Esophagus muscularis mucosa (tissue), 4 donors: ENCODE measurements around the gene SLC38A10. TPM values are rescaled to one million over a fixed set of nuclear protein-coding genes. Genes with fewer than 3 reads are reported as not detected.

Source experiments
- DNase-seq: peaks from one replicate; pipeline ENCODE4 v3.0.0-alpha.2; 2017; ENCODE audit errors: extremely low spot score
- H3K27ac ChIP-seq, 4 donors: fragments of 200-600 bp; sonication (generic); replicated peaks in 1 of 4; 1 replicate in 3 of 4; 2 replicates in 1 of 4; pipeline ENCODE4 v1.5.1; 2016 to 2019; ENCODE audit warnings: mild to moderate bottlenecking in 1 of 4
- H3K27me3 ChIP-seq, 4 donors: fragments of 200-600 bp; sonication (generic); one replicate each; pipeline versions ENCODE4 v1.5.1 to v1.6.0; 2016 to 2019
- H3K36me3 ChIP-seq, 4 donors: fragments of 200-600 bp; sonication (generic); one replicate each; pipeline ENCODE4 v1.5.1; 2016 to 2019
- H3K4me1 ChIP-seq, 4 donors: fragments of 200-600 bp; sonication (generic); one replicate each; pipeline ENCODE4 v1.5.1; 2016 to 2019
- H3K4me3 ChIP-seq, 4 donors: fragments of 200-600 bp; sonication (generic); 1 replicate in 2 of 4; 2 replicates in 2 of 4; pipeline ENCODE4 v1.5.1; 2016 to 2019; ENCODE audit warnings: mild to moderate bottlenecking in 4 of 4, moderate library complexity in 1 of 4
- H3K9me3 ChIP-seq, 4 donors: fragments of 200-600 bp; sonication (generic); 1 replicate in 3 of 4; 2 replicates in 1 of 4; pipeline ENCODE4 v1.5.1; 2016 to 2019
- CTCF ChIP-seq, 3 experiments: fragments of 200-600 bp in 2 of 3; fragments of 450-650 bp in 1 of 3; sonication (generic) in 2 of 3; IDR thresholded peaks; one replicate each; pipeline ENCODE4 v1.5.1; 2017 to 2019; ENCODE audit warnings: antibody characterized with exemption in 3 of 3, mild to moderate bottlenecking in 2 of 3, moderate library complexity in 1 of 3
- EP300 ChIP-seq: sonication (generic); formaldehyde crosslinking; IDR thresholded peaks from one replicate; pipeline ENCODE4 v1.6.1; 2017; ENCODE audit warnings: antibody characterized with exemption
- POLR2A ChIP-seq: fragments of 450-650 bp; IDR thresholded peaks from one replicate; pipeline ENCODE4 v1.6.1; 2017; ENCODE audit warnings: antibody characterized with exemption, moderate library complexity, mild to moderate bottlenecking, low read depth
- POLR2AphosphoS5 ChIP-seq, 2 donors: sonication (generic); formaldehyde crosslinking; IDR thresholded peaks; one replicate each; pipeline ENCODE4 v1.6.1; 2017; ENCODE audit warnings: antibody characterized with exemption in 2 of 2
- WGBS: methylation state at CpG from one replicate; pipeline ENCODE4 v1.1.5; 2018; 5-methylcytosine and 5-hydroxymethylcytosine counted together
- intact Hi-C: fragments of 100-400 bp; cut with DNase I; formaldehyde crosslinking; loops from one replicate; pipeline ENCODE4 v1.15.1; 2023
- total RNA-seq, 4 donors: library from RNA; depleted of rRNA; stranded (reverse); fragments of >200 nt; gene quantifications; one replicate each; pipeline versions ENCODE4 v1.1.0 to v1.2.1, GENCODE V29; 2016

SLC38A10 gene
- total RNA-seq, 4 donors from 2014 or later, result 78.0 to 103 (median 93.4) TPM

GRCh38 chr17:81295676-81296381, 722 bp upstream of the SLC38A10 start:
- Histone ChIP-seq H3K27ac (peak overlapping the region; percentile 94 to 98 (median 94)), H3K27me3 (no peaks in the 10 kb centered on the region), H3K9me3 (no peaks in the 10 kb centered on the region), H3K4me1 (peaks cover 37 to 49% (median 46%) of the 10 kb centered on the region in 4 donors), H3K4me3 (peak overlapping the region; percentile 75 to 98 (median 87)), H3K36me3 (peaks cover 0 to under 1% (median 0%) of the 10 kb centered on the region in 4 donors)
- WGBS, result 24% methylated on average over 18 of the region's 22 CpGs
- DNase-seq, result no peak
- intact Hi-C loops, result loop anchor here (5.0 kb wide), 1 partner anchor 41 kb away; no protein-coding TSS in a partner anchor
- TF ChIP-seq POLR2AphosphoS5 (IDR thresholded peaks at IDR 0.05), result peak; percentile 23 to 54
- peak; percentile 29 to 48 (median 29) for TF ChIP-seq CTCF (IDR thresholded peaks at IDR 0.05)
- TF ChIP-seq EP300, result no peak
- no peak for TF ChIP-seq POLR2A

GRCh38 chr17:81294512-81295030, 536 bp downstream of the SLC38A10 start:
- Histone ChIP-seq H3K36me3 (peaks cover 0 to 13% (median 3%) of the 10 kb centered on the region in 4 donors), H3K27ac (peak overlapping the region; percentile 94 to 98 (median 94)), H3K27me3 (no peaks in the 10 kb centered on the region), H3K4me1 (peaks cover 37 to 49% (median 46%) of the 10 kb centered on the region in 4 donors), H3K4me3 (peak overlapping the region; percentile 75 to 98 (median 87)), H3K9me3 (no peaks in the 10 kb centered on the region)
- no peak for DNase-seq
- TF ChIP-seq CTCF (IDR thresholded peaks at IDR 0.05) (no peak), EP300 (no peak), POLR2A (no peak), POLR2AphosphoS5 (IDR thresholded peaks at IDR 0.05) (no peak)
- intact Hi-C loops, result loop anchor here (5.0 kb wide), 4 partner anchors 37 to 188 kb away; no protein-coding TSS in a partner anchor
- WGBS, result 3% methylated on average over 15 of the region's 48 CpGs

GRCh38 chr17:81292450-81292849, 2.7 kb downstream of the SLC38A10 start:
- Histone ChIP-seq H3K27ac (peak overlapping the region; percentile 40 to 98 (median 94)), H3K9me3 (no peaks in the 10 kb centered on the region), H3K27me3 (no peaks in the 10 kb centered on the region), H3K4me1 (peaks cover 41 to 52% (median 46%) of the 10 kb centered on the region in 4 donors), H3K4me3 (no peak overlapping the region), H3K36me3 (peaks cover 11 to 35% (median 23%) of the 10 kb centered on the region in 4 donors)
- no peak for TF ChIP-seq POLR2A
- no peak for TF ChIP-seq POLR2AphosphoS5 (IDR thresholded peaks at IDR 0.05)
- no peak for TF ChIP-seq EP300
- no peak for TF ChIP-seq CTCF (IDR thresholded peaks at IDR 0.05)
- DNase-seq, result no peak
- 90% methylated on average over 8 of the region's 12 CpGs for WGBS
- intact Hi-C loops, result loop anchor here (5.0 kb wide), 3 partner anchors 35 to 190 kb away; no protein-coding TSS in a partner anchor

- TF ChIP-seq POLR2AphosphoS5 (IDR thresholded peaks at IDR 0.05), result peak; percentile 41 to 76
- TF ChIP-seq CTCF (IDR thresholded peaks at IDR 0.05), result peak; percentile 86
- no peak for TF ChIP-seq POLR2A
- no peaks in the 10 kb centered on the region for H3K27me3 ChIP-seq
- DNase-seq, result no peak
- peak overlapping the region; percentile 40 to 98 (median 94) for H3K27ac ChIP-seq
- 18% methylated on average over 10 of the region's 16 CpGs for WGBS
- no peak overlapping the region for H3K4me3 ChIP-seq
- intact Hi-C loops, result loop anchor here (5.0 kb wide), 3 partner anchors 34 to 191 kb away; no protein-coding TSS in a partner anchor
- H3K4me1 ChIP-seq, result peaks cover 48 to 60% (median 50%) of the 10 kb centered on the region in 4 donors
- peaks cover 11 to 43% (median 30%) of the 10 kb centered on the region in 4 donors for H3K36me3 ChIP-seq
- H3K9me3 ChIP-seq, result no peaks in the 10 kb centered on the region
Observed at GRCh38 chr17:81291662-81292061, 3.4 kb downstream of the SLC38A10 start.
